Fibroblast of lung (primary cell): Measurements from ENCODE around the gene TARS1.

Source experiments
- EZH2 ChIP-seq: IDR thresholded peaks from 2 replicates; pipeline ENCODE4 v1.5.1; 2012; ENCODE audit warnings: low read length, control low read depth, mild to moderate bottlenecking; ENCODE audit errors: missing control alignments
- TF ChIP-seq, protein P1 (sequence below), 2 donors: IDR thresholded peaks in 1 of 2; conservative IDR thresholded peaks in 1 of 2; 1 replicate in 1 of 2; 2 replicates in 1 of 2; pipeline ENCODE4 v1.5.1; 2011 to 2012; ENCODE audit warnings: low read length in 2 of 2, control low read depth in 1 of 2, inconsistent platforms in 1 of 2, low read depth in 1 of 2, mild to moderate bottlenecking in 1 of 2

DNA sequence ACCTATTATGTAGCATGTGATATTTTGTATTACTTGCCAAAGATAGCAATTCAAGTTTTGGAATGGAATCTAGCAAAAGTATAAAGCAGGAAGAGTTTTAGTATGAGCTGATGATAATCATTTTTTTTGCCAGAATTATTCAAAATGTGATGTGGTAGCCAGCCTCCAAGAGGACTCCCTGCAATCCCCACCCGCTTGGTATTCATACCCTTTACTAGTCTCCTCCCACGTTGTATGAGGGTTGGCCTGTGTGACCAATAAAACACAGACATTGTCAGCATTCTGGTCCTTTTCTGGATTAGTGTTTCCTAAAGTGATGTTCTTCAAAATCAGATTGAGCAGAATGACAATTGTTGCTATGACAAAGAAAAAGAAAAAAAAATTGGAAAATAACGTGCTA, 63.8 kb downstream of the TARS1 start:
- TF ChIP-seq, protein P1, sequence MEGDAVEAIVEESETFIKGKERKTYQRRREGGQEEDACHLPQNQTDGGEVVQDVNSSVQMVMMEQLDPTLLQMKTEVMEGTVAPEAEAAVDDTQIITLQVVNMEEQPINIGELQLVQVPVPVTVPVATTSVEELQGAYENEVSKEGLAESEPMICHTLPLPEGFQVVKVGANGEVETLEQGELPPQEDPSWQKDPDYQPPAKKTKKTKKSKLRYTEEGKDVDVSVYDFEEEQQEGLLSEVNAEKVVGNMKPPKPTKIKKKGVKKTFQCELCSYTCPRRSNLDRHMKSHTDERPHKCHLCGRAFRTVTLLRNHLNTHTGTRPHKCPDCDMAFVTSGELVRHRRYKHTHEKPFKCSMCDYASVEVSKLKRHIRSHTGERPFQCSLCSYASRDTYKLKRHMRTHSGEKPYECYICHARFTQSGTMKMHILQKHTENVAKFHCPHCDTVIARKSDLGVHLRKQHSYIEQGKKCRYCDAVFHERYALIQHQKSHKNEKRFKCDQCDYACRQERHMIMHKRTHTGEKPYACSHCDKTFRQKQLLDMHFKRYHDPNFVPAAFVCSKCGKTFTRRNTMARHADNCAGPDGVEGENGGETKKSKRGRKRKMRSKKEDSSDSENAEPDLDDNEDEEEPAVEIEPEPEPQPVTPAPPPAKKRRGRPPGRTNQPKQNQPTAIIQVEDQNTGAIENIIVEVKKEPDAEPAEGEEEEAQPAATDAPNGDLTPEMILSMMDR (conservative IDR thresholded peaks at IDR 0.05 in 1 of 2, IDR thresholded peaks at IDR 0.05 in 1 of 2; ENCODE audit: low read depth in 1 of 2, low read length in 2 of 2) = no peak
- no peak for TF ChIP-seq EZH2
